ENCODE results near the gene GMDS.

Gene GMDS

DNA sequence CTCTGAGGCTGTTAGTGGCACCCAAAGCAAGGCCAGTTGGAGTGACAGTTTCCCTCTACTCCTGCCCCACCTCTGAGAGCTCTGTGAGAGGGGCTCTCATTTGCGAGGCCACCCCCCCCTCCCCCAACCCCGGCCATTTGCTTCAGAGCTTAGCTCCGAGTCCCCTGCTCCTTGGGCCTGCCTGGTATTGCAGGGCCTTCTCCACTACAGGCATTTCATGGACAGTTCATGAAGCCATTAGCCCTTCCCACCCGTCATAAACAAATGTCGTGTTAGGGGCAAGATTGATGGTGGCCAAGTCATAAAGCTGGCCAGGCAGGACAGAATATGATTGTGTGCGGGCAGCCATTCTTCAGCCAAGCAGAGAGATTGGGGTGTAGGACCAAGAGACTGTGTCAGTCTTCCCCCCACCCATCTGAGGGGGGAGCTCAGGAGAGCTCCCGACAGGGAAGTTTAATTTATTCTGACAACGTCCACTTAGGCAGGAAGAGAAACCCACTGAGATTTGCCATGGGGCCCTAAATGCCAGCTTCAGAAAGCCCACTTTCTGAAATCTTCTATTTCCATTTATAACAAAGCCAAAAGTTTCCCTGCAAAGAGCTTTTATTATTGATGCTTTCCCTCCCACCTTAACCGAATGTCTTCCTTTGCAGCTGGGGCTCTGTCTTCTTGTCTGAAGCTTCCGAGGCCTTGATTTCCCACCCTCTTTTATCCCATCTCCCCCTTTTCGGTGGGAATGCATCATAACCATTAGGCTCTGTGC is 628.5 kb downstream of the GMDS start:
- Histone ChIP-seq H4K91ac (ENCODE audit: low read depth, low read length) (no peak overlapping the region), H2AFZ (ENCODE audit: insufficient read depth, low read length, poor library complexity) (no peak overlapping the region), H2AK5ac (ENCODE audit: low read length) (no peak overlapping the region), H3K79me2 (ENCODE audit: control insufficient read depth, insufficient read depth, low read length, poor library complexity) (no peaks in the 10 kb centered on the region), H3K79me1 (ENCODE audit: low read length) (peaks cover 2% of the 10 kb centered on the region), H3K18ac (ENCODE audit: low read length) (no peak overlapping the region), H4K8ac (ENCODE audit: low read depth, low read length) (no peak overlapping the region), H3K36me3 (ENCODE audit: control insufficient read depth in 1 of 2, insufficient read depth in 2 of 2, low read length in 2 of 2) (no peaks in the 10 kb centered on the region), H3K27me3 (ENCODE audit: insufficient read depth, low read length) (peaks cover 86% of the 10 kb centered on the region), H3K9me3 (ENCODE audit: insufficient read depth, low read depth, low read length) (peaks cover 10% of the 10 kb centered on the region), H2BK12ac (ENCODE audit: low read length) (no peak overlapping the region), H3K4me2 (ENCODE audit: low read length) (no peak overlapping the region), H4K12ac (ENCODE audit: low read depth, low read length) (no peak overlapping the region), H3K9ac (ENCODE audit: low read length) (no peak overlapping the region), H3K27ac (ENCODE audit: low read depth, low read length) (no peak overlapping the region), H3K4ac (ENCODE audit: low read depth, low read length) (no peak overlapping the region), H3K4me1 (ENCODE audit: control insufficient read depth in 1 of 2, insufficient read depth in 2 of 2, low read length in 2 of 2) (peaks cover 20 to 27% of the 10 kb centered on the region in 2 experiments), H2BK5ac (ENCODE audit: low read depth, low read length, poor library complexity) (no peak overlapping the region), H3K23ac (ENCODE audit: low read length) (no peak overlapping the region), H2BK120ac (ENCODE audit: insufficient read depth, low read length, poor library complexity) (no peak overlapping the region), H3K14ac (ENCODE audit: low read length) (no peak overlapping the region), H3K4me3 (ENCODE audit: low read depth, low read length) (no peak overlapping the region)
- no CpG with 5 or more reads among the region's 11 CpGs for WGBS (ENCODE audit: extremely low coverage, insufficient coverage, insufficient read length)
- no peak for DNase-seq

DNA sequence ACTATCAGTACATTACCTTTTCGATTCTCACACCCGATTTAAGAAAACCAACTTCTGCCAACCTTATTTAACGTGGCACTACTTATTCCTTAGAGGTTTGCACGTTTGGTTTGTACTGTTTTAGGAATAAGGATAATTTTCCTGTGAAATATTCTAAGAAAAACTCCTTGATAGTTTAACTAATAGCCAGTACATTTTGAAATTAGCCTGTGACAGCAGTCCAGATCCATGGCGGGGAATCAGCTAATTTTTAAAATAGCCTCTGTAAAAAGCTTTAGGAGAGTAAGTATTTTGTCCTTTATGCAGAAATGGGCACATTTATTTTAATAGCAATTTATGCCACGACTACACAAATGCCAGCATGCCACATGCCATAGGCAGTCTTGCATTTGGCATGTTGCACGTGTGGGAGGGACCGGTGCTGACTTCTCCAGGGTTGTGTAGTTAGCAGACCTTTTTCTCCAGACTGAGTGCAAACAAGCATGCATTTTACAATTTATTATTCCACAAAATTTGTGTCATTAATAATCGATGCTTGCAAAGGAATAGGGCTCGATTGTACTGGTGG is 629.5 kb downstream of the GMDS start:
- Histone ChIP-seq H3K4me2 (ENCODE audit: low read length) (no peak overlapping the region), H3K27ac (ENCODE audit: low read depth, low read length) (no peak overlapping the region), H3K79me1 (ENCODE audit: low read length) (peaks cover 2% of the 10 kb centered on the region), H2AK5ac (ENCODE audit: low read length) (no peak overlapping the region), H3K4me1 (ENCODE audit: control insufficient read depth in 1 of 2, insufficient read depth in 2 of 2, low read length in 2 of 2) (peaks cover 20 to 27% of the 10 kb centered on the region in 2 experiments), H3K9ac (ENCODE audit: low read length) (no peak overlapping the region), H3K4ac (ENCODE audit: low read depth, low read length) (no peak overlapping the region), H3K23ac (ENCODE audit: low read length) (no peak overlapping the region), H3K36me3 (ENCODE audit: control insufficient read depth in 1 of 2, insufficient read depth in 2 of 2, low read length in 2 of 2) (no peaks in the 10 kb centered on the region), H3K18ac (ENCODE audit: low read length) (no peak overlapping the region), H3K79me2 (ENCODE audit: control insufficient read depth, insufficient read depth, low read length, poor library complexity) (no peaks in the 10 kb centered on the region), H4K91ac (ENCODE audit: low read depth, low read length) (no peak overlapping the region), H2BK120ac (ENCODE audit: insufficient read depth, low read length, poor library complexity) (no peak overlapping the region), H2AFZ (ENCODE audit: insufficient read depth, low read length, poor library complexity) (no peak overlapping the region), H4K12ac (ENCODE audit: low read depth, low read length) (no peak overlapping the region), H3K4me3 (ENCODE audit: low read depth, low read length) (no peak overlapping the region), H3K27me3 (ENCODE audit: insufficient read depth, low read length) (peaks cover 88% of the 10 kb centered on the region), H3K9me3 (ENCODE audit: insufficient read depth, low read depth, low read length) (peaks cover 10% of the 10 kb centered on the region), H4K8ac (ENCODE audit: low read depth, low read length) (no peak overlapping the region), H3K14ac (ENCODE audit: low read length) (no peak overlapping the region), H2BK12ac (ENCODE audit: low read length) (no peak overlapping the region), H2BK5ac (ENCODE audit: low read depth, low read length, poor library complexity) (no peak overlapping the region)
- no CpG with 5 or more reads among the region's 10 CpGs for WGBS (ENCODE audit: extremely low coverage, insufficient coverage, insufficient read length)
- no peak for DNase-seq

DNA sequence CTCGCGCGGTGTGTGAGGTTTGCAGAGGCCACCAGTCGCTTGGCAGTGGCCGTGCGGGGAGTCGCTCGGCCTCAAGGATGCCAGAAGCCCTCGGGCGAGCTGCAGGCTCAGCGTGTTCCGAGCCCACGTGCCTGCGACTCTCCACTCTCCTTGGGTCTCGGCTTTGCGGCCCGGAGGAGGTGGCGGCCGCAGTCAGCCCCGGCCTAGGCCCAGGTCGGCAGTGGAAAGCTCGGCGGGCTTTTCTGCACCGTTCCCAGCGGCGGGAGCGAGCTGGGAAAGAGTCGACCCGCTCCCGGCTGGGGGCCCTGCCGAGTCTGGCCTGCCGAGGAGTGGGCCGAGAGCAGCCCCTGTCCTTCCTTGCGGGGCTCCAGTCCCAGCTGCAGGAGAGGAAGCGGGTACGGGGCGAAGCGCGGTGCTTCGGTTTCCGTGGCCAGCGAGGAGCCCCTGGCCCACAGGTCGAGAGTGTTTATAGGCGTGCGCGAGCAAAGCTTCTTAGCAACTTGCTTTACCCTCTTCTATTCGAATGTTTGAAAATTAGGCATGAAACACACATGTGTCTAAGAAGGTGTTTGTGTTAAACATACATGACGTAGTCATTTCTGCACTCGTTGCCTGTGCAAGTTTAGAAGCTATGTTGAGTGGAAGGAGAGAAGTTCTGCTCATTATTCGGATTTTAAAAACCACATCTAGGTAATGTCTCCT is 630.1 kb downstream of the GMDS start:
- Histone ChIP-seq H2BK12ac (ENCODE audit: low read length) (no peak overlapping the region), H2BK5ac (ENCODE audit: low read depth, low read length, poor library complexity) (no peak overlapping the region), H3K9ac (ENCODE audit: low read length) (no peak overlapping the region), H3K4me3 (ENCODE audit: low read depth, low read length) (no peak overlapping the region), H4K12ac (ENCODE audit: low read depth, low read length) (no peak overlapping the region), H3K27ac (ENCODE audit: low read depth, low read length) (no peak overlapping the region), H2AFZ (ENCODE audit: insufficient read depth, low read length, poor library complexity) (peak overlapping the region; percentile 25), H3K4ac (ENCODE audit: low read depth, low read length) (no peak overlapping the region), H3K23ac (ENCODE audit: low read length) (no peak overlapping the region), H3K14ac (ENCODE audit: low read length) (no peak overlapping the region), H3K18ac (ENCODE audit: low read length) (no peak overlapping the region), H3K4me2 (ENCODE audit: low read length) (peak overlapping the region; percentile 52), H3K79me1 (ENCODE audit: low read length) (peaks cover 2% of the 10 kb centered on the region), H4K91ac (ENCODE audit: low read depth, low read length) (no peak overlapping the region), H4K8ac (ENCODE audit: low read depth, low read length) (peak overlapping the region; percentile 58), H3K36me3 (ENCODE audit: control insufficient read depth in 1 of 2, insufficient read depth in 2 of 2, low read length in 2 of 2) (no peaks in the 10 kb centered on the region), H3K79me2 (ENCODE audit: control insufficient read depth, insufficient read depth, low read length, poor library complexity) (no peaks in the 10 kb centered on the region), H3K9me3 (ENCODE audit: insufficient read depth, low read depth, low read length) (peaks cover 10% of the 10 kb centered on the region), H2BK120ac (ENCODE audit: insufficient read depth, low read length, poor library complexity) (no peak overlapping the region), H2AK5ac (ENCODE audit: low read length) (no peak overlapping the region), H3K4me1 (ENCODE audit: control insufficient read depth in 1 of 2, insufficient read depth in 2 of 2, low read length in 2 of 2) (peaks cover 20 to 30% of the 10 kb centered on the region in 2 experiments), H3K27me3 (ENCODE audit: insufficient read depth, low read length) (peaks cover 88% of the 10 kb centered on the region)
- WGBS (ENCODE audit: extremely low coverage, insufficient coverage, insufficient read length) = no CpG with 5 or more reads among the region's 50 CpGs
- no peak for DNase-seq

DNA sequence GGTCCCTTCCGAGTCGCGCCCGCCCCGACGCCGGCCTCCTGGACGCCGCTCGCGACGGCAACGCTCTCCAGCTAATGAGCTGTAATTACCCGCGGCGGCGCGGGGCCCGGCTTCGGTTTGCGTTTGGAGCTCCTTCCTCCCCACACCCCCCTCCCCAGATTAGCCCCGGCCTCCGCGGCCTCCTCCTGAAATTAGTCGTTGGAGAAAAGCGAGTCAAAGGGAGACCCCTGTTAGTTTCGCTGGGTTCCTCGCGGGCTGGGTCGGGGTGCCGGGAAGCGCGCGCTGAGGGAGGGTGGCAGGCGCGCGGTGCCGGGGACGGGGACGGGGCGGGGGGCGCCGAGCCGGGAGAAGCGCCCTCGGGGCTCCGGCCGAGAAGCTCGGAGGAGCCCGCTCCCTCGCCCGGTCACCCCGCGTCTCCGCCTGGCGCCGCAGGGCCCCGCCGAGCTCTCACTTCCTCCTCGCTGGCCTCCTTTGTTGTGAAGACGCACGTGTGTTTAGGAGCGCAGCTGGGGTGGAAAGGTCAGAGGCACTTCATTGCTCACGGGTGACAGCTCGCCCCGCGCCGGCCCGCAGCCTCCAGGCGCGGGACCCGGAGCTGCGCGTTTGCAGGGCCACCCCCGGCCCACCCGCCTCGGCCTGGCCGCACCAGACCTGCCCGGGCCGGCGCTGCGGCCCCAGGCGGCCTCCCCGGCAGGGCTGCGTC is 630.8 kb downstream of the GMDS start:
- Histone ChIP-seq H2BK120ac (ENCODE audit: insufficient read depth, low read length, poor library complexity) (no peak overlapping the region), H3K14ac (ENCODE audit: low read length) (no peak overlapping the region), H3K79me2 (ENCODE audit: control insufficient read depth, insufficient read depth, low read length, poor library complexity) (no peaks in the 10 kb centered on the region), H3K27ac (ENCODE audit: low read depth, low read length) (no peak overlapping the region), H3K4me3 (ENCODE audit: low read depth, low read length) (no peak overlapping the region), H3K9ac (ENCODE audit: low read length) (no peak overlapping the region), H3K23ac (ENCODE audit: low read length) (no peak overlapping the region), H2AFZ (ENCODE audit: insufficient read depth, low read length, poor library complexity) (peak overlapping the region; percentile 25), H3K4ac (ENCODE audit: low read depth, low read length) (no peak overlapping the region), H3K79me1 (ENCODE audit: low read length) (no peaks in the 10 kb centered on the region), H4K8ac (ENCODE audit: low read depth, low read length) (peak overlapping the region; percentile 58), H4K12ac (ENCODE audit: low read depth, low read length) (no peak overlapping the region), H3K4me2 (ENCODE audit: low read length) (peak overlapping the region; percentile 52), H2BK5ac (ENCODE audit: low read depth, low read length, poor library complexity) (no peak overlapping the region), H3K36me3 (ENCODE audit: control insufficient read depth in 1 of 2, insufficient read depth in 2 of 2, low read length in 2 of 2) (no peaks in the 10 kb centered on the region), H4K91ac (ENCODE audit: low read depth, low read length) (no peak overlapping the region), H3K4me1 (ENCODE audit: control insufficient read depth in 1 of 2, insufficient read depth in 2 of 2, low read length in 2 of 2) (peaks cover 13 to 23% of the 10 kb centered on the region in 2 experiments), H3K18ac (ENCODE audit: low read length) (no peak overlapping the region), H2AK5ac (ENCODE audit: low read length) (no peak overlapping the region), H3K27me3 (ENCODE audit: insufficient read depth, low read length) (peaks cover 81% of the 10 kb centered on the region), H2BK12ac (ENCODE audit: low read length) (no peak overlapping the region), H3K9me3 (ENCODE audit: insufficient read depth, low read depth, low read length) (peaks cover 10% of the 10 kb centered on the region)
- peak in 1 of 2 donors; percentile 25 for DNase-seq
- no CpG with 5 or more reads among the region's 85 CpGs for WGBS (ENCODE audit: extremely low coverage, insufficient coverage, insufficient read length)
